ENCODE results near the gene KRTAP10-9.

- TF ChIP-seq SUZ12 (IDR thresholded peaks at IDR 0.05; ENCODE audit: low read length) (no peak), CTCF (IDR thresholded peaks at IDR 0.05; ENCODE audit: control extremely low read depth in 1 of 3, insufficient read depth in 1 of 3, low read depth in 1 of 3, low read length in 3 of 3) (no peak)
These were observed 631 bp upstream of the KRTAP10-9 start for GRCh38 chr21:44626262-44626661.

Data from H1 (cell line).